Sciatic nerve (tissue), 2 donors: ENCODE results near the gene C1orf21. TPM values are rescaled to one million over a fixed set of nuclear protein-coding genes. Genes with fewer than 3 reads are reported as not detected.
A peak's percentile ranks its signal among the peaks of the same experiment; 100 is the strongest.

Source experiments
- ATAC-seq: fragments of 200-7000 bp; cut with Tn5 transposase; one replicate; pipeline ENCODE4 v1.9.1; 2020; ENCODE audit warnings: mild to moderate bottlenecking, moderate library complexity
- DNase-seq: peaks from one replicate; pipeline ENCODE4 v3.0.0-alpha.2; 2020; ENCODE audit warnings: low spot score
- intact Hi-C: fragments of 100-400 bp; cut with DNase I; formaldehyde crosslinking; loops from one replicate; pipeline ENCODE4 v1.14.2; 2022
- total RNA-seq: library from RNA; stranded (reverse); fragmentation: NEBNext Ultra II Directional; extraction: Animal tissue kit (Norgen Biotek cat#: 25700); gene quantifications from one replicate; pipeline ENCODE4 v1.2.1, GENCODE V29; 2021
- donor health status: DM: no; HTN: no; CAD: no.
- donor health status: DM: no; HTN: no; CAD: no.

The C1orf21 gene
- total RNA-seq, 1 donor from 2014 or later: 81.0 TPM

DNA sequence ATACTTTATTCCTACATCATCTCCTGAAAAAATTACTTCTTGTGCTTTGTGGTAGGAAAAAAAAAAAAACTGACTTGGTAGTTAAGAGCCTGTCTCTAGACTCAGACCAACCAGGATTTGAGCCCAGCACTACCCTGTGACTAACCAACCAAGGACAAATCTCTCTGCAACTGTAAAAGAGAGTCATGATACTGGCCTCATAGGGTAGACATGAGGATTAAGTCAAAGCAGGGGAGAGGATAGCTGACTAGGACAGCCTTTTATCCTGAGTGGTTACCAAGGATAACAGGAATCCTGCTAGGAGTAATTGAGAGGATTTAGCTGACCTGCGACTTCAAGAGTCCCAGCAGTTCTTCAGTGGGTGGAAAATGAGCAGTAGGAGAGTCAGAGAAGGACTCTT, 112.8 kb downstream of the C1orf21 start:
- intact Hi-C loops: no loop called here
- ATAC-seq (no peak), DNase-seq (no peak)

DNA sequence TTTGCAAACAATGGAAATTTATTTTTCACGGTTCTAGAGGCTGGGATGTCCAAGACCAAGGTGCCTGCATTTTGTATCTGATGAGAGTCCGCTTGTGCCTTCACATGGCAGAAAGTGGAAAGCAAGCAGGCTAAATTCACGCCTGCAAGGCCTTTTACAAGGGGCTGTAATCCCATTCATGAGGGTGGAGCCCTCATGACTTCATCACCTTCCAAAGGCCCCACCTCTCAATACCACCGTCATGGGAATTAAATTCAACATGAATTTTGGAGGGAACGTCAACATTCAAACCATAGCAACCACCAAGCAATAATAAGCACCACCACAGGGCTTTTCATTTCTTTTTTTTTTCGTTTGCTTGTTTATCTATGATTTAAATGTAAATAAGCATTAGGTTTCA, 115.3 kb downstream of the C1orf21 start:
- intact Hi-C loops: no loop called here
- no peak for DNase-seq
- no peak for ATAC-seq

DNA sequence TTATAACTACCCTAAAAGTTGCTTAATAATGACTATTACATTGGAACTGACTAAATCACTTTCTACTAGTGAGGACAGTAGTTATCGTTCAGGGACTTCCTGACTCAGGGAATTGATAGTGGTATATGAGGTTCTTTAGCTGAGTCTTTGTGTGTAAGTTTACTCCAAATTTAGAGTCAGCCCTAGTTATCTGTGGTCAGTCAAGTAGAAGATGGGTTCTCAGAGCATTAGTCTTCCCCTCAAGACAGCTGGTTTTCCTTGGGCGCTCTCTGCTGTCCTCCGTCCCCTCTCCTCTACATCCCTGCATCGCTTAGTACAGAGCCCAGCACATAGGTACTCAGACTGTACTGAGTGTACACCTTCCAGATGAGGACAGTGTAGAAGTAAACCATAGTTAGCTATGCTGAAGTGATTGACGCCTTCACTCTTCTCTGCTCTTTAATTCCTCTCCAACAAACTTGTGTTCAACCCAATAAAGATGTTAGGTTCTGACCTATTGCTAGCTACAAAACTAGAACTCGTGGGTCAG, 116.5 kb downstream of the C1orf21 start:
- DNase-seq (no peak), ATAC-seq (no peak)
- intact Hi-C loops: no loop called here

DNA sequence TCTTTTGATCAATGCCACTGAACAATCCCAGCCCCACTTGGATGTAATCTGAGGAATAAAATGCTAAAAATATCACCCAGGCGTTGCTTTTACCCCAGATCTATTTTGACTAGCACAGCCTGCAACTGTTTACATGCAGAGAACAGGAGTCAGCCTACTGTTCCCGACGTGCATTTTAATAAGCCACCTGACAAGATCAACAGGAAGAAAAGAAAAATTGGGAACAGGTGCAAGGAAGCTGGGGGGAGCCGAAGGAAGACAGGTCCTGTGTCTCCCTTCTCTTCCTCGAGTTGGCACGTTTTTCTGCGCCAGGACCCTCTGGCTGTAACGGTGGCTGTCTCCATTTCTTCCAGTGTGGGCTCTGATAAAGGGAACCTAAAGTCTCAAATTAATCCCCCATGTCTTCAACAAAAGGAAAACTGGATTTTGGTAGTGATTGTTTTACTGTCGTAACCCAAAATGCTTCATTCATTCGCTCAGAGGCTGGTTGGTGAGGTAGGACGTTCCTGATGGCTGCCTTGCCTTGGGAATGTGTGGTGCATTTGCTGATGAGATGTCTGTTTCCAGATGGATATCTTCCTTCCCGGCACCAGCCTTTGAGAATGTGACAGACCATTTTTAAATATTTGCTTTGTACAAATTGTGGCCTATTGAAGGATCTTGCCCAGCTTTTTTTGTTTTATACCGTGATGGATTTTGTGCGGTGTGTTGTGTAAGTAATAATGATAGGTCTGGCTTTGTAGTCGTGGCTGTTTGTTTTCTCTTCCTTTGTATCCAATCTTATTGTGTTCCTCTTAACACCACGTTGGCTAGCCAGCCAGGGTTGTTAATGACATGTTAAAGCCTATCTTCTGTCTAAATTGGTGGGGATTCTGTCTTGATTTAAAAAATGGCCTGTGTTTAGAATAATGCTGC, 117.5 kb downstream of the C1orf21 start:
- intact Hi-C loops: no loop called here
- DNase-seq (no peak), ATAC-seq (peak; percentile 35)

DNA sequence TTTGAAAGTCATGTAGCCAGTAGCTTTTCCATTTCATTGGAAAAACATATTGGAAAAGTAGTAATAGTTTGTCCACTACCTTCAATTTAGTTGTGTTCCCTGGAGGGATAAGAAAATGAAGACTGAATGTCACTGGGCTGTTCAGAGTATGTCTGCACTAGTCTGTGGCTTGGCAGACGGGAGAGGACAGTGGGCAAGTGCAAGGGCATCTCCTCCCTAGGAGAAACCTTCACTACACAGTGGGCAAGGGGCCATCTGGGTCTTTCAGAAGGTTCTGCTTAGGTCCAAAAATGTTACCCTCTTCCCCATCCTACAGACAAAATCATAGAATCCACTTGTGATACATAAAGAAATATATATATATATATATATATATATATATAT, 118.1 kb downstream of the C1orf21 start:
- no peak for ATAC-seq
- intact Hi-C loops: no loop called here
- no peak for DNase-seq

DNA sequence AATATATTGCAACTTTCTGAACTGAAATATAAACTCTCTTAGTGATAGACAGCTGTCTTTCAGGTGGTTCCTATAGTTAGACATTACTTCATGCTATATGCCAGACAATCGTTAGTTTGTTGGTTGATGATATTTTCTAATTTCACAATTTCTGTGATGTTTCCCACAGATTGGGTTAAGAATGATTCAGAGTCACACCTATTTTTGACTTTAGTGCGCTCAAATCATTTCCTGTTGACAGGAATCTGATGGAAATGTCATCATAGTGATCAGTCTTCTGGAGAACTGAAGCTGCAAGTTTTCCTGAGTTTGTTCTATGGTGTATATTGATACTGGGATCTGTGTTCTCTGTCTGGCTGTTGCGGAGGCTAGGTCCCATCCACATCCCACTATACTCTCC, 119.7 kb downstream of the C1orf21 start:
- intact Hi-C loops: no loop called here
- DNase-seq (no peak), ATAC-seq (no peak)

DNA sequence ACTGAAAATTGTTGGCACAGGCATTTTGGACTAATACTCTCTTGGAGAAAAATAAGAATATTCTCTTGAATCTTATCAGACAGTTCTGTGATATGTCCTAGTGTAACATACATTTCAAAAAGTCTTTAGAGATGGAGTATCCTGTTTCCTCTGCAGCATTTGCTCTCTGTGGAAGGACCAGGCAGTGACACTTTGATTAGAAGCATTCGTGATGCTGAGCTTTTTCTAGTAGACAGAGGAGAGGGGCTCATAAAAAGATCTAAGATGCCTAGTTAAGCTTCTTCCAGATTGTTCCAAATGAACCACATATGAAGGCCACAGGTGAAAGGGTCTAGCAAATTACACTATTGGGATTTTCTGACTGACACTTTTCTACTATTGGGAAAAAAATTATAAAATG, 120.3 kb downstream of the C1orf21 start:
- ATAC-seq: no peak
- intact Hi-C loops: no loop called here
- DNase-seq: no peak

DNA sequence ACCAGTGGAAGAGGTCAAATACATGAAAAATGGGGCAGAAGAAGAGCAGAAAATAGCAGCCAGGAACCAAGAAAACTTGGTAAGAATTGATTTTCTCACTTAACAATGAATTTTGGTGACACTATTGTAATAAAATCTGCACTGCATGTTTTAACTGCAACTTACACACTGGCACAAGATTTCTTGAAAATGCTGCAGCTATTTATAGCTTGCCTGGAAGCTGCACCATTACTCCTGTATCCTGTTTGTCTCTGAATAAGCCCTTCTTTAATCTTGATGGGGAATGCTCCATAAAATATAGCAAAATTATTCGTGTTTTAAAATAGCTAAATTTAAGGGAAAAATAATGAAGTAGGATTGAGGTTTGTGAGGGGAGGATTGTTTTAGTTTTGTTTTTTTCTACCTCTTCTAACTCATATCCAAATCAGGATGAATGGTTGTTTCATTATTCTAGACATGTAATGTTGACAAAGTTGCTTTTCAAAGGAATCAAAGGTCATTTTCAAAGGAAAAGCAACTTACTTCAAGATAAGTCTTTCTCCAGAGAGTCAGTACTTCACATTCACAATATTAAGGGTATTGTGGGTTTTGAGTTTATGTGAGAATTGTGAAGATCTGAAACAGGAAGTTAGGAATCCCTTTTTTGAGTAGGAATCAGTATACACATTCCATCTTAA, 120.9 kb downstream of the C1orf21 start:
- DNase-seq: no peak
- intact Hi-C loops: no loop called here
- ATAC-seq: no peak

DNA sequence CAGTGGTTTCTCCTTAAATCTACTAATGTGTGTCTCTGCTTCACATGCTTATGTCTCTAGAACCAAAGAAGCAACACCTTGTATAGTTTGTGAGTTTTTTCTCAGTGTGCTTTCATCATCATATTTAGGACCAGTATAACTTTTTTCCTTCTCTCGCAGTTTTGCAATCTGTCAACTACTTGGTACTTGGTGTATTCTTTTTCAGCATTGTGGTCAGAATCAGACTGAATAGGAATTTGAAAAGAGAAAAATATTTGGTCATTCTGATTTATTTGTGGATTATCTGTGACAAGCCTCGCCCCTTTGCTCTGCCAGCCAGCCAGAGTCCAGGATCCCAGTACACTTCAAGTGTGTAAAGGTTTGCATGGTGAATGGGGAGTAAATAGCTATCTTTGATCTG, 122.3 kb downstream of the C1orf21 start:
- intact Hi-C loops: no loop called here
- ATAC-seq: peak; percentile 30

DNA sequence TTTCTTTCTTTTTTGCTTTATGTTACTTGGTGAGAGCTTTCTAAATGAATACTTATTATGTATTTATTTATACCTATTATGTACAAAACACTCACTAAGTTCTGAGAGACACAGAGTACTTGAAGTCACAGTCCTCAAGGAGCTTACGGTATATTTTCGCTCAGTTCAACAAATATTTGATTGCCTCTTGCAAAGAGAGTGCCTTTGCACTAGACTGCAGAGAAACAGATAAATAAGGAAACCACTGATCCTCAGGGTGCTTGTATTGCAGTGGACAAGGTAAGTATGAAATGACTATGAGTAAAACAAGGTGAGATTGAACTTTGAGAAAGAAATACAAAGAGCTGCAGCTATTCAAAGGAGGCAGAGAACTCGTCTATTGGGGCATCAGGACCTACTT, 123.3 kb downstream of the C1orf21 start:
- intact Hi-C loops: no loop called here
- no peak for DNase-seq
- ATAC-seq: no peak

More for the DNA sequence above, 122.3 kb downstream of the C1orf21 start:
- DNase-seq: no peak

DNA sequence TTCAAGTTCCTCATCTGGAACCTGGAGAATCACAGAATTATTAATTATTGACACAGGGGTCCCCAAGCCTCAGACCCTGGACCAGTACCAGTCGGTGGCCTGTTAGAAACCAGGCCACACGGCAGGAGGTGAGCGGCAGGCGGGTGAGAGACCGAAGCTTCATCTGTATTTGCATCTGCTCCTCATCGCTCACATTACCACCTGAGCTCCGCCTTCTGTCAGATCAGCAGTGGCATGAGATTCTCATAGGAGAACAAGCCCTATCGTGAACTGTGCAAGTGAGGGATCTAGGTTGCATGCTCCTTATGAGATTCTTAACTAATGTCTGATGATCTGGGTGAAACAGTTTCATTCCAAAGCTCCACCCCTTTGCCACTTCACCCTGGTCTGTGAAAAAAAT, 125.9 kb downstream of the C1orf21 start:
- ATAC-seq: no peak
- DNase-seq: no peak
- intact Hi-C loops: no loop called here

DNA sequence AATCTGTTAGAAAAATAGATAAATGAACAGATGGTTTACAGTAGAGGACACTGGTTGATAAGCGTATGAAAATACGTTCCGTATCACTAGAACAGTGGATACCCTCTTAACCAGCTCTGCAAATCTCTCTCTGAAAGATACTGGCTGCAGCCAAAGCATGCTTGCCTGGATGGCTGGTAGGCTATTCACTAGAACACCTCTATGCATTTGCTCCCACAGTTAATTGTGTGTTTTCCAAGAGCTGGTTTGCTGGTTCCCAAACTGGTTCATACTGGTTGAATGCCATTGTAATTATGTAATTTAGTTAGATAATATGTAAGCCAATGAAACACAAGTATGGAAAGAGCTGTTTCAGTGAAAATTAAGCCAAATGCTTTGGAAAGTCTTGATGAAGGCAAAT, 126.6 kb downstream of the C1orf21 start:
- no peak for ATAC-seq
- intact Hi-C loops: no loop called here
- no peak for DNase-seq

DNA sequence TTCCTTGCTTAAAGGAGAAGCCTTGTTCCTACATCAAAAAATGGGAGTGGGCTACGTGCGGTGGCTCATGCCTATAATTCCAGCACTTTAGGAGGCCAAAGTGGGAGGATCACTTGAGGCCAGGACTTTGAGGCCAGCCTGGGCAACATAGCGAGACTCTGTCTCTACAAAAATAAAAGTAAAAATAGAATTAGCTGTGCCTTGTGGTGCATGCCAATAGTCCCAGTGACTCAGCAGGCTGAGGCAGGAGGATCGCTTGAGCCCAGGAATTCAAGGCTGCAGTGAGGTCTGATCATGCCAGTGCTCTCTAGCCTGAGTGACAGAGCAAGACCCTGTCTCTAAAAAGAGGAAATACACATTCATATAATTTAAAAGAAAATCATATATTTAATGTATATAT, 127.1 kb downstream of the C1orf21 start:
- DNase-seq (no peak), ATAC-seq (peak; percentile 66)
- intact Hi-C loops: no loop called here

DNA sequence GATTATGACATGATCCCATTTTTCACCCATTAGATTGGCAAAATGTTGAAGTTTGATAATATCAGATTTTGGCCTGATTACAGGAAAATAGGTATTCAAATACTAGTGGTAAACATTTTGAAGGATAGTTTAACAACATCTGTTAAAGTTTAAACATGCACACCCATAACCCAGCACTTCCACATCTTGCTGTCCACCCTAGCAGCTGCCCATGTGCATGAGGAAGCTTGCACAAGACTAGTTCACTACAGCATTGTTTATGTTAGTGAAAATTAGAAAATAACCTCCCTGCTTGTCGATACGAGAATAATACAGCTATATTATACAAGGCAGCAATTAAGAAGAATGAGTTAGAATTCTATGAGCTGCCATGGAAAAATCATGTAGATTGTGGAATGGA, 127.6 kb downstream of the C1orf21 start:
- ATAC-seq: peak; percentile 23
- intact Hi-C loops: no loop called here
- DNase-seq: no peak

DNA sequence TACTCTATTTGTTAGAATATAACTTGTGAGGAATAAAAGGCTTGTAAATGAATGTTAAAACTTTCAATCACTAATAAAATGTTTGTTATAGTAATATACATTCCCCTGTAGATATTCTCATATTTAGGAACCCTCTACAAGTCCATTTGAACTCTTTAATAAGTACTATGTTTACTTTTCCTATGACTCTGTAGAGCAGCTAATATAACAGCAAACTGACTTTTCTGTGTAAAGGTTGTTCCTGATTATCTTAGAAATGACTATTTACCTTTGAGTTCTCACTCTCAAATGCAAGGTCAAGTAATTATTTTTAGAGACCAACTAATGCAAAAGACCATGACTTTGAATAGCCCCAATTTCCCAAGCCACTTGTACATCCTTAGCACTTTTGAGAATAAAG, 130.3 kb downstream of the C1orf21 start:
- no peak for ATAC-seq
- intact Hi-C loops: no loop called here
- DNase-seq: no peak

DNA sequence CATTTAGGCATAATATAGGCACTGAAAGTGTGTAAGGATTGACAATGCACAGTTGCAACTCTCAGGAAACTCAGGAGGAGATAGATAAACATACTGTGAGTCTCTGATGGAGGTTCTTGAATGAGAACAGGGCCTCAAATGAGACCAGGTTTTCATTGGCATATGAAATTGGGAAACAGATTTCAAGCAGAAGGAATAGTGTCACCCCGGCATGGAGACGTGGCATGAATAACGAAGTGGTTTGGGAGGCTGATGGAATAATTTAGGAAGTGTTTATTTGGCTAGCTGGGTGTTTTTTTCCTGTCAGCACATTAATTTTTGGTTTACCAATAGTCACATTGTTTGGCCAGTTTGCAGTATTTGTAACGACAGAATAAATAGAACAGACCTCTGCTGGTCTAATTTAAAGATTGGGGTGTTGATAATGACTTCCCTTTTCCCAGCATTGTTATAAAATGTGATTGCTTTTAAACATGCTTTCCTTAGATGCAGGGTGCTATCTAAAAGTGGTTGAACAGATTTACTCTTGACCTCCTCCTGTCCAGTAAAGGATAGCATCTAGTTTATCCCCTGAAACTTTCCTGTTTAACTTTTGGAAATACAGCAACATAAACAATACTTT, 132.0 kb downstream of the C1orf21 start:
- no peak for DNase-seq
- no peak for ATAC-seq
- intact Hi-C loops: no loop called here

DNA sequence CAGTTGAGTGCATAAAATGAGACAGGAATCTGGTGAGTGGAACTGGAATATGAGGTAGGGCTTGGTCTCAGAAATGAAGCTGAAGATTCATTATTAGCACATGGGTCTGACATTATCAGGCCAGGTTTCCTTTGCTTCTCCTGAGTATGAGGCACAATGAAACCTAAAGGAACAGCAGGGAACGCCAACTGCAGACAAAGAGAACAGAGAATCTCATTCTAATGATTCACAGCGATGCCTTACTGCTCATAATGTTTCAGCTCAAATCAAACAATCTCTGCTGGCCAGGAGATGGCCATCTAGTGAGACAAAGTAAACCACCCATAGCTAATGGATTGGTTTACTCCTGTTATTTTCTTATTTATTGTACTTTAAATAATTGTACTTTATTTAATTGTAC, 133.5 kb downstream of the C1orf21 start:
- no peak for DNase-seq
- intact Hi-C loops: no loop called here
- ATAC-seq: no peak

DNA sequence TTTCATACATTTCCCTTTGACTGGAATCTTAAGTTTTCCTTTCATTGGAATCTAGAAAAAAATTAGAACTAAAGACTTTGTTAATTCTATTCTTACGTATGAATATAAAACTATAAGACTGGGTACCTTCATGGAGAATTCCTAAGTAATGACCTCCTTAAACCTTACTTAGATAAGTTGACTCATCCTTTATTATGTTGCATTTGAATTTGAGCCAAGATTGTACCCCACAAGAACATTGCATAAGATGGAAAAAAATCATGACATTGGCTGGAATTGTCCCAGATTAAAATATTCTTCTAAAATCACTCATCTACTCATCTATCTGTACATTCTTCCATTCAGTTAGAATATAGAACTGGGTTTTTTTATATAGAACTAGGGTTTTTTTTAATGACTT, 137.4 kb downstream of the C1orf21 start:
- DNase-seq (no peak), ATAC-seq (no peak)
- intact Hi-C loops: no loop called here

DNA sequence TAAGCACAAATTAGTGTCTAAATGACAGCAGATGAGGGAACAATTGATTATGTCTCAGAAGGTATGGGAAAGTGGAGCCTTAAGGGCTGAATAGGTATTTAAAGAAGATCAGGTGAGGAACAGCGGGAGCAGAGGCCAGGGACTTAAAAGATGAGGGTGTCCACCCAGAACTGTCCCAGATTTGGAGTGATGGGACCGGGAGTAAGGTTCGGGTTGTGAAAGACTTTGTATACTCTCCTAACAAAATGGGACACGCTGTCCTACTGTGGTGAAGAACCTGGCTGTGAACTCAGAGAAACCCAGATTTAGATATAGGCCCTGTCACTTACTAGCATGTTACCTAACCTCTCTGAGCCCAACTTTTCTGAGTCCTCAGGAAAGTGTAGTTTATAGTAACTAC, 140.6 kb downstream of the C1orf21 start:
- ATAC-seq (no peak), DNase-seq (no peak)
- intact Hi-C loops: no loop called here

DNA sequence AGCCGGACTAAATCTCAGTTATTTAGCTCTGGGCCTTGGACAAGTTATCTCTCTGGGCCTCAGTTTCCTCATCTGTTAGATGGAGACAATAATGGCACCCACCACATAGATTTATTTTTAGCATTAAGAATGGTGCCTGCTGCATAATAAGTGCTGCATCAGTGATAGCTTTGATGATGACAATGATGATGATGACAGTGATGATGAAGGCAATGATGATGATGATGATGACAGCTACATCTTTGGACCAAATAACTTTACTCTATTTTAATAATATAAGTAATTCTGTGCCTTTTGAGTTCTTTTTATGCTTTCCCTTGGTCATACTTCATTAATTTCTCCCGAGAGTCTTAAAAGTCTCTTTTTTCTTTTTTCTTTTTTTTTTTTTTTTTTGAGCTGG, 143.4 kb downstream of the C1orf21 start:
- intact Hi-C loops: no loop called here
- no peak for DNase-seq
- ATAC-seq: no peak
